HG03565 (cell line): ENCODE results near the gene CERCAM.
"Not testable (repeated sequence)": the region's sequence is repeated elsewhere in the genome, so short reads cannot be mapped to it uniquely, and the experiment has no call there.

Source experiments
- ATAC-seq: cut with Tn5 transposase; IDR thresholded peaks from one replicate; pipeline ENCODE4 v1.9.1; 2021; ENCODE audit warnings: mild to moderate bottlenecking, moderate library complexity; ENCODE audit not compliant: unreplicated experiment

Gene CERCAM

DNA sequence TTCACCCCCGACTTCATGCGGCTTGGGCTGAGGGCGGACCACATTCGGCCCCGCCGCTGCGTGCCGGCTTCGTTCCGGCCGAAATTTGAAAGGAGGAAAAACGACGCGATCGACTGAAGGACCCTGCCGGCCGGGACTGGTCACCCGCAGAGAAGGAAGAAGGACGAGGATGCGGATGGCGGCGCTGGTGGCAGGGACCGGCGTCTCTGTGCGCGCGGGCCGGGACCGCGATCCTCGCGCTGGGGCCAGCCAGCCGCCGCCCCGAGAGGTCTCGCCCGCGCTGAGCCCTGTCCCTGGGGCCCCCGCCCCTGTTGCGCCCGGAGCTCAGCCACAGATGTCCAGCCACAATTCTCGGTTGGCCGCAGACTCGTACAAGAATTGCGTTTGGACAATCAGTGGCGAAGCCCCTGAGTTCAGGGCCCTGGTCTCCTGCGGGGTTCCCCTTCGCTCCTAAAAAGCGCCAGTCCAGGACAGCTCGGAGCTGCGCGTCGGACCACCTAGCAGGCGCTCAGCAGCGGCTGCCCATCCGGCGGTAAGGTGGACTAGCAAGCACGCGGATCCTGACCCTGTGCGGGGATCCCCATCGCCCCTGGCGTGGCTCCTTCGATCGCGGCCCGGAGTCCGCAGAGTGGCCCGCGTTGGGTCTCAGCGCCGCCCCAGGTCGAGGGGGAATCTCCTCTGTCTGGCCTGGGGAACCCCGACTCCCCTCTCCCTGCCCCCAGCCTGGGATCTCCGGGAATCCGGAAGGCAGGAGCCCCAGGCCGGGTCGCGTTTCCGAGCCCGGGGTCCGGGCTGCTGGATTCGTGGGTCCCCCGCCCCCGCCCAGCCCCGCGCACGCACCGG lies 28.1 kb upstream of the CERCAM start:
- ATAC-seq: no peak

DNA sequence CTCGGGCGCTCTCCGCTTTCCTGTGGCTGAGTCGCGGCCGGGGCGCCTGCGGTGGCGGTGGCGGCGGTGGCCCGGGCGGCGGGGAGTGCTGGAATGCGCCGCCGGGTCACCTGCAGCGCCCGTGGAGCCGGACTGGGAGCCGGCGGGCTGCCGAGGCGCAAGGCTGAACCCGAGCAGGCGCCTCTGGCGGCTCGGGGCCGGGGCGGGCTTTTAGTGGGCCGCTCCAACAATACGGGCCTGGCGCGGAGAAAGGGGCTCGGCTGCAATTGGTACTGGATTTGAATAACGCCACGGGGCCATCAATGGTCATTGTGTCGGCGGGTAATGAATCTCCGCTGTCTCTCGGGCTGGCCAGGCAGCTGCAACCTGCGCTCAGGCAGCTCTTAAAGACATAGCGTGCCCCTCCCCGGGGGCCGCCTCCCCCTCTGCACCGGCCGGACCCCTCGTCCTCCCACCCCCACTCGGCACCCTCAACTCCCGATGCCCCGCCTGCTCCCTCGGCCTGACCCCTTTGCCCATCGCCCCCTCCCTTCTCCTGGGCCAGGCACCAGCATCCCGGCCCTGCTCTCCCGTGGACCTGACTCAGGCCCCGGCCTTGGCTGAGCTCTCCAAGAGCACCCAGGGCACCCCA lies 27.4 kb upstream of the CERCAM start:
- ATAC-seq: no peak

GRCh38 chr9:128393970-128394369 lies 26.7 kb upstream of the CERCAM start:
- no peak for ATAC-seq

- ATAC-seq: no peak
Measured at GRCh38 chr9:128394379-128395168, 26.1 kb upstream of the CERCAM start.

DNA sequence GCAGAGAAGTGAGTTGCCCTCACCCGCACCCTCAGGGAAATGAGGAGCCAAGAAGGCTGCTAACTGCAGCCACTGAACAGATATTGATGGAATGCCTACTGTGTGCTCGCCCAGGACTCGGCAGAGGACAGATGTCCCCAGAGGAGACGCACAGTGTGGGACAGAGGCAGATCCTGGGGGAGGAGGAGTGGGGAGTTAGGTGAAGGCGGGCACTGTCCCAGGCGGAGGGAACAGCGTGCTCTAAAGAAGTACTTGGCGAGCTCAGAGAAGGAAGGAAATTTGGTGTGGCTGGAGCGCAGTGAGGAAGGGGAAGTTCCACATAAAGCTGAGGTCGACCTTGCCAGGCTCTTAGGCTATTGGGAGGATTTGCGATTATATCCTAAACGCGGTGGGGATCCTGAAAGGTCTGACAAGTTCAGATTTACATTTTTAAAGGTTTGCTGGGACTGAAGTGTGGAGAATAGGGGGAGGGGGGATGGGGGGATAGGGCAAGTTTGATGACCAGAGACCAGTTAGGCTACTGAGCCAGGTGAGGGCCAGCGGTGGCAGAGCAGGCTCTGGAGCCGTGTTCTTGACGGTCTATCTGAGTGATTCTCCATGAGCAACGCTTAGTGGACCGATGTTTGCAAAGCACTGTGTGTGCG lies 23.6 kb upstream of the CERCAM start:
- ATAC-seq: no peak

GRCh38 chr9:128397831-128398230 lies 22.8 kb upstream of the CERCAM start:
- ATAC-seq: no peak

DNA sequence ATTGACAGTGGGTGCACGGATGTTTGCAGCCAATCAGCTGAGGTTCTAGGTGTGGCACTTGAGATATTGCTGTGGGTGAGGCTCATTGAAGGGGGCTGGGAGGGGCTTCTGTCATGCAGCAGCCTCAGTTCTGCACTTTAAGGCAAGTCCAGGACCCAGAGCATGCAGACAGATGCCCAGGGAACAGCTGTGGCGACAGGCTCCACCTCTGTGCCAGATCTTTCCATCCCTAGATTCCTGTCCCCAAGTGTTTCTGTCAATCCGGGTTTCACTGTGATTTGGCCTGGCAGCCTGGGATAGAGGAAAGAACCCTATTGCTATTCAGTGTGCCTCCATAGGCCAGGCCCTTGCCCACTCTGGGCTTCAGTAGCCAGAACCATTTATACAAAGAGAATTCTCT lies 20.8 kb upstream of the CERCAM start:
- ATAC-seq: no peak

DNA sequence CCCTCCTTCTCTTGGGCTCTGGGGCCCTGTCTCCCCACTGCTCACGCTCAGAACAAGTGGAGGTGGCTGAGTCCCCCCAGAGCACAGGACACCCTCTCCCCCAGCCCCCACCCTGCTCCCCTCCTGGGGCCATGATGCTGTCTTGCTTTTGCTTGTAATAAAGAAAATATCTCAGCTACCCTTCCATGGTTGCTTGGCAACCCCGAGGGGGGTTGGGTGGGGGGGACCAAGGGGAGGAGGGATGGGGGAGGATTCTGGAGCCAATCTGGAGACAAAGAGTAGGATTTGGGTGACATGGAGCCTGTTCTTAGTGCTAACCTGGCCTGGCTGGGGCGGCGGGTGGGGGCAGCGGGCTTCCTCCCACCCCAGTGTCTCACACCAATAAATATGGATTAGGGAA lies 16.1 kb upstream of the CERCAM start:
- no peak for ATAC-seq

- ATAC-seq: no peak
Measured at GRCh38 chr9:128405077-128405779, 15.4 kb upstream of the CERCAM start.

DNA sequence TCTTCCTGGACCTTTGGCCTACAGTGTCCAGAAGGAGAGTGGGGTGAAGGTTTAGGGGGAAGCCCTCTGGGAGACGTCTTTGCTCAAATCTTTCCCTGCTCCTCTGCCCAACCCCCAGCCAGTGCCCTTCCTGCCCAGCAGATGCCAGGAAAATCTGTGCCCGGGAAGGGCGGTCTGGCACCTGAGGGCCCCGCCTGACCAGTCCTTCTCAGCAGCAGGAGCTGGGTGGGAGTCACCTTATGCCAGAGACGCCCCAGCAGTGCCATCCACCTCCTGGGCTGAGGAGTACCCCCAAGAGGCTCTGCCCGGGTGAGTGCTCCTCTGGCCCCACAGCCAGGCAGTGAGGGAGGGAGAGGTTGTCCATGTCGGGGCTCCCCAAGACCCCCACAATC lies 14.9 kb upstream of the CERCAM start:
- no peak for ATAC-seq

GRCh38 chr9:128406848-128407391 lies 13.7 kb upstream of the CERCAM start:
- ATAC-seq: no peak

- no peak for ATAC-seq
Measured at GRCh38 chr9:128408963-128409431, 11.7 kb upstream of the CERCAM start.

DNA sequence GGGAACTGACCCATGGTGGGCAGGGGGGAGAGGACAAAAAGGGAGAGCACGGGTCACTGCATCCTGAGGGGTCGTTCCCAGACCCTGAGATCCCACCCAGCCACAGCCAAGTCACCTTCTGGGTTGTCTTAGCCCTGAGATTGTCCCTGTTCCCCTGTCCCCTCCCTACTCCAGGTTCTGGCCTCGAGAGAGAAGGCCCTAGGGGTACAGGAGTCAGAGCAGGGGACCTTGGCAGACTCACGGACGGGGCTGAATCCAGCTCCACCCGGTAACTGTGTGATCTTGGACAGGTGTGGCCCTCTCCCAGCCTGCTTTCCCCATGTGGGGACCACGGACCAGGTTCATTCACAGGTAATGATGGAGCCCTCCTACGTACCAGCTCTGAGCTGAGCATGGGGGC lies 11.2 kb upstream of the CERCAM start:
- no peak for ATAC-seq

- ATAC-seq: no peak
Measured at GRCh38 chr9:128409978-128410377, 10.7 kb upstream of the CERCAM start.

- no peak for ATAC-seq
Measured at GRCh38 chr9:128411364-128412119, 9.1 kb upstream of the CERCAM start.

GRCh38 chr9:128412120-128412790 lies 8.4 kb upstream of the CERCAM start:
- ATAC-seq: no peak

GRCh38 chr9:128413728-128414127 lies 6.9 kb upstream of the CERCAM start:
- ATAC-seq: not testable (repeated sequence)

- ATAC-seq: no peak
Measured at GRCh38 chr9:128414461-128414860, 6.2 kb upstream of the CERCAM start.

GRCh38 chr9:128415281-128415680 lies 5.4 kb upstream of the CERCAM start:
- no peak for ATAC-seq
